PC-3 (cell line): ENCODE results near the gene ZBTB24. TPM values are rescaled to one million over a fixed set of nuclear protein-coding genes. Genes with fewer than 3 reads are reported as not detected.

Source experiments
- ATAC-seq: fragments of 200-7000 bp; cut with Tn5 transposase; 2 replicates; pipeline ENCODE4 v1.9.1; 2020; ENCODE audit warnings: mild to moderate bottlenecking, moderate library complexity
- BruUV-seq: library from RNA; stranded (reverse); fragments of 400-500 nt; replicated peaks from 2 replicates; lab custom pipeline; 2021; lab: Mats Ljungman, UMichigan
- CTCF ChIA-PET: fragments of 300-600 bp; sonication (Branson Sonifier 250); formaldehyde crosslinking; loops from one replicate; lab custom pipeline; 2022; ENCODE audit warnings: antibody characterized with exemption; lab: Charles Lee
- POLR2A ChIA-PET: fragments of 300-600 bp; sonication (Branson Sonifier 250); formaldehyde crosslinking; loops from one replicate; lab custom pipeline; 2022; ENCODE audit warnings: antibody characterized with exemption; ENCODE audit not compliant: unreplicated experiment; lab: Charles Lee
- DNase-seq: peaks from one replicate; pipeline ENCODE4 v3.0.0-alpha.2; 2015
- H2AFZ ChIP-seq: fragments of 300-600 bp; sonication (generic); 2 replicates; pipeline ENCODE4 v1.6.0; 2016; ENCODE audit warnings: antibody characterized with exemption, low read length
- H3F3A ChIP-seq: fragments of 300-600 bp; sonication (generic); one replicate; pipeline ENCODE4 v1.6.0; 2017; ENCODE audit warnings: antibody characterized with exemption, low read length, control low read depth, mild to moderate bottlenecking; ENCODE audit not compliant: unreplicated experiment
- H3K27ac ChIP-seq: fragments of 300-600 bp; sonication (generic); 2 replicates; pipeline ENCODE4 v1.5.1; 2016; ENCODE audit warnings: mild to moderate bottlenecking, low read length
- H3K27me3 ChIP-seq: fragments of 300-600 bp; sonication (generic); 2 replicates; pipeline ENCODE4 v1.6.1; 2016; ENCODE audit warnings: low read length, mixed read lengths
- H3K36me3 ChIP-seq: fragments of 300-600 bp; sonication (generic); 2 replicates; pipeline ENCODE4 v1.6.1; 2016; ENCODE audit warnings: low read depth, mixed run types, low read length, mixed read lengths
- H3K4me1 ChIP-seq: fragments of 300-600 bp; sonication (generic); 2 replicates; pipeline ENCODE4 v1.5.1; 2016; ENCODE audit warnings: low read length; ENCODE audit not compliant: insufficient read depth
- H3K4me2 ChIP-seq: fragments of 300-600 bp; sonication (generic); 2 replicates; pipeline ENCODE4 v1.6.0; 2016; ENCODE audit warnings: low read length
- H3K4me3 ChIP-seq: fragments of 300-600 bp; sonication (generic); 2 replicates; pipeline ENCODE4 v1.5.1; 2016; ENCODE audit warnings: mild to moderate bottlenecking, low read length, mixed read lengths
- H3K79me2 ChIP-seq: fragments of 300-600 bp; sonication (generic); 2 replicates; pipeline ENCODE4 v1.6.1; 2017; ENCODE audit warnings: low read length, mixed read lengths
- H3K9ac ChIP-seq: fragments of 300-600 bp; sonication (generic); 2 replicates; pipeline ENCODE4 v1.6.0; 2016; ENCODE audit warnings: mild to moderate bottlenecking, low read length
- H3K9me2 ChIP-seq: fragments of 300-600 bp; sonication (generic); replicated peaks from 2 replicates; pipeline ENCODE4 v1.6.1; 2016; ENCODE audit warnings: mixed run types, low read length, mixed read lengths
- H3K9me3 ChIP-seq: fragments of 300-600 bp; sonication (generic); 2 replicates; pipeline ENCODE4 v1.6.1; 2016; ENCODE audit warnings: low read length, mixed read lengths
- H4K20me1 ChIP-seq: fragments of 300-600 bp; sonication (generic); 2 replicates; pipeline ENCODE4 v1.6.1; 2016; ENCODE audit warnings: low read length, mixed read lengths
- CTCF ChIP-seq: fragments of 300-600 bp; sonication (generic); conservative IDR thresholded peaks from 2 replicates; pipeline ENCODE4 v1.5.1; 2017; ENCODE audit warnings: antibody characterized with exemption, low read depth, mild to moderate bottlenecking, low read length
- EZH2 ChIP-seq: fragments of 300-600 bp; sonication (generic); IDR thresholded peaks from one replicate; pipeline ENCODE4 v1.6.1; 2017; ENCODE audit warnings: antibody characterized with exemption, mild to moderate bottlenecking, low read length; ENCODE audit not compliant: unreplicated experiment
- EZH2phosphoT487 ChIP-seq: fragments of 300-600 bp; sonication (generic); IDR thresholded peaks from 2 replicates; pipeline ENCODE4 v1.6.1; 2018; ENCODE audit warnings: mild to moderate bottlenecking, antibody characterized with exemption, low read length, borderline replicate concordance
- intact Hi-C: fragments of 100-400 bp; cut with micrococcal nuclease; formaldehyde crosslinking; loops from 2 replicates; pipeline ENCODE4 v1.9.0; 2023
- total RNA-seq: library from RNA; depleted of rRNA; stranded (reverse); fragments of >200 nt; gene quantifications from 2 replicates; pipeline ENCODE4 v1.2.3, GENCODE V29; 2014

ZBTB24 gene
- total RNA-seq, 1 experiment from 2014 or later = 6.1 TPM

- H3K27me3 ChIP-seq = no peaks in the 10 kb centered on the region
- no peak overlapping the region for H3K4me2 ChIP-seq
- no peak overlapping the region for H2AFZ ChIP-seq
- H3K9ac ChIP-seq = no peak overlapping the region
- DNase-seq (no peak), ATAC-seq (no peak)
- H3K4me3 ChIP-seq = no peak overlapping the region
- CTCF ChIA-PET = no interaction called here
- TF ChIP-seq EZH2phosphoT487 (no peak), CTCF (no peak), EZH2 (no peak)
- peaks cover 4% of the 10 kb centered on the region; the same call in 1 of the 2 replicates for H3K4me1 ChIP-seq
- no peaks in the 10 kb centered on the region for H4K20me1 ChIP-seq
- intact Hi-C loops = no loop called here
- no peaks in the 10 kb centered on the region for H3K36me3 ChIP-seq
- BruUV-seq = no TSS peak
- no peaks in the 10 kb centered on the region for H3K9me2 ChIP-seq
- POLR2A ChIA-PET = no interaction called here
- no peaks in the 10 kb centered on the region for H3F3A ChIP-seq
- H3K79me2 ChIP-seq = no peaks in the 10 kb centered on the region
- H3K27ac ChIP-seq = no peak overlapping the region
- H3K9me3 ChIP-seq = no peaks in the 10 kb centered on the region
These were observed 33.9 kb upstream of the ZBTB24 start for GRCh38 chr6:109516929-109517328.

DNA sequence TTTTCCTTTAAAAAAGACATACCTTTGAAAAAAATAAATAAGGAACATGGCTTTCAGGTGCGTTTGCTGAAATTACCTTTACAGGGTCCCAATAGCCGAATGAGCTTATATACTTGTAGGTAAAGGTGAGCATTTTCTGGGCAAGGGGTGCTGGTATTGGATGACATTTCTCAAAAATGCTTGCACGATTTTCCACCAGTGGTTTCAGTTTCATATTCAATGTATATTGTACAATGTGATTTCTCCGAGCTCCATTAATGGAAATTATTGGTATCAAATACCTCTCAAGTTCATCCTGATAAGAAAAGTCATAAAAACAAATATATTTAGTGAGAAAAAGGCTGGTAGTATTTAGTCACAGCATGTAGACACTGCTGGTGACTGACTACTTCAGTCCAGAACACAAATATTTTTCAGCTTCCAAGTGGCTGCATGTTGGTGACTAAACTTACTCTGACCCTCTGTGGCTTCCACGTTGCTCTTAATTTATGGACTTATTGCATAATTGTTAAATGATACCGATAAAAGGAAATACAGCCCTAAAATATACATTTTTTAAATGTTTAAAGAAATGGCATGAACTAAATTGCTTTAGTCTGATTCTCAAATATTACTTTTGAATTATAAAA lies 32.9 kb upstream of the ZBTB24 start:
- Histone ChIP-seq H3K4me3 (no peak overlapping the region), H3K79me2 (no peaks in the 10 kb centered on the region), H2AFZ (no peak overlapping the region), H3K27ac (no peak overlapping the region), H3F3A (no peaks in the 10 kb centered on the region), H3K9ac (no peak overlapping the region), H3K27me3 (no peaks in the 10 kb centered on the region), H4K20me1 (no peaks in the 10 kb centered on the region), H3K36me3 (no peaks in the 10 kb centered on the region), H3K4me1 (peaks cover 4% of the 10 kb centered on the region; the same call in 1 of the 2 replicates), H3K9me3 (no peaks in the 10 kb centered on the region), H3K4me2 (no peak overlapping the region), H3K9me2 (no peaks in the 10 kb centered on the region)
- TF ChIP-seq CTCF (no peak), EZH2phosphoT487 (no peak), EZH2 (no peak)
- intact Hi-C loops = no loop called here
- ChIA-PET POLR2A (no interaction called here), CTCF (no interaction called here)
- no peak for ATAC-seq
- BruUV-seq = no TSS peak
- DNase-seq = no peak

- H3K9me3 ChIP-seq = no peaks in the 10 kb centered on the region
- no peak overlapping the region for H3K9ac ChIP-seq
- H3K27ac ChIP-seq = no peak overlapping the region
- ChIA-PET CTCF (no interaction called here), POLR2A (no interaction called here)
- no peak overlapping the region for H2AFZ ChIP-seq
- no peak for TF ChIP-seq EZH2
- no peak for TF ChIP-seq CTCF
- no peak for TF ChIP-seq EZH2phosphoT487
- ATAC-seq (no peak), DNase-seq (no peak)
- BruUV-seq = no TSS peak
- no peaks in the 10 kb centered on the region for H3K79me2 ChIP-seq
- no peaks in the 10 kb centered on the region for H3F3A ChIP-seq
- H3K4me1 ChIP-seq = peaks cover 4% of the 10 kb centered on the region; the same call in 1 of the 2 replicates
- no peaks in the 10 kb centered on the region for H3K36me3 ChIP-seq
- H4K20me1 ChIP-seq = no peaks in the 10 kb centered on the region
- H3K9me2 ChIP-seq = no peaks in the 10 kb centered on the region
- no peak overlapping the region for H3K4me3 ChIP-seq
- intact Hi-C loops = no loop called here
- H3K4me2 ChIP-seq = no peak overlapping the region
- H3K27me3 ChIP-seq = no peaks in the 10 kb centered on the region
These were observed 31.9 kb upstream of the ZBTB24 start for GRCh38 chr6:109514946-109515345.
